ENCODE measurements around the gene ASCL5.

Gene ASCL5

DNA sequence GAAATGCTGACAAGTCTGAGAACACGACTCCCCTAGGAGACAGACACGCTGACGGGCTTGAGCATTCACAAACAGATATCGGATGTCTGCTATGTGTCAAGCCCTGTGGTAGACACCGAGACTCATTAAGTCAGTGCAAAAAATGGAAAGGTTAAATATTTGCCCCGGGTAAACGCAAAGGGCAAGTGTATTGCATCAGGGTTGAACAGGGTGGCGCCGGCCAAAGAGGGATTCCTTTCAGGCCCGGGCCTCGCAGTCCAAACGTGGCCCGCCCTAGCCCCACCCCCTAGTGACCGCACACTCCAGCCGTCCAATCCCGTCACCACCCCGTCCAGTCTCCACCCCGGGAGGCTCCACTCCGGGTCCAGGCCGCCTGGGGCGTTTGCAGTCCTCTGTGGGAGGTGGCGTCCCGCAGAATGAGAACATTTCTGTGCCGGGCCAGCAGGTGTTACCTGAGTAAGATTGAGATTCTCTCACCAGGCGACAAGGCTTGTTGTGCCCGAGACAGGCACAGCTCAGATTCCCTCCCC lies 43.6 kb upstream of the ASCL5 start:
- Histone ChIP-seq H3K9ac (ENCODE audit: low read depth, low read length) (no peak overlapping the region), H3K79me2 (ENCODE audit: insufficient read depth, low read length) (no peaks in the 10 kb centered on the region), H3K36me3 (ENCODE audit: insufficient read depth, low read length) (no peaks in the 10 kb centered on the region), H3K4me1 (ENCODE audit: insufficient read depth, low read length) (no peaks in the 10 kb centered on the region), H3K4me2 (ENCODE audit: insufficient read depth, low read length) (no peak overlapping the region), H3K4me3 (ENCODE audit: low read depth in 1 of 2, low read length in 2 of 2) (no peak overlapping the region), H4K20me1 (ENCODE audit: insufficient read depth, low read length) (no peaks in the 10 kb centered on the region), H3K27ac (ENCODE audit: low read length) (no peak overlapping the region), H2AFZ (ENCODE audit: low read depth, low read length) (no peak overlapping the region), H3K27me3 (ENCODE audit: insufficient read depth, low read length, poor library complexity) (peaks cover 15% of the 10 kb centered on the region), H3K9me3 (ENCODE audit: insufficient read depth, low read length, severe bottlenecking) (no peaks in the 10 kb centered on the region)
- TF ChIP-seq CTCF (IDR thresholded peaks at IDR 0.05; ENCODE audit: borderline replicate concordance, extremely low read depth, low read length, poor library complexity, severe bottlenecking) (no peak), EZH2 (IDR thresholded peaks at IDR 0.05; ENCODE audit: borderline replicate concordance, low read depth, low read length, severe bottlenecking) (no peak)
- ATAC-seq (ENCODE audit: insufficient read depth, low read depth) (no peak), DNase-seq (no peak)

GRCh38 chr1:201169971-201170532 lies 43.1 kb upstream of the ASCL5 start:
- H2AFZ ChIP-seq (ENCODE audit: low read depth, low read length), result no peak overlapping the region

DNA sequence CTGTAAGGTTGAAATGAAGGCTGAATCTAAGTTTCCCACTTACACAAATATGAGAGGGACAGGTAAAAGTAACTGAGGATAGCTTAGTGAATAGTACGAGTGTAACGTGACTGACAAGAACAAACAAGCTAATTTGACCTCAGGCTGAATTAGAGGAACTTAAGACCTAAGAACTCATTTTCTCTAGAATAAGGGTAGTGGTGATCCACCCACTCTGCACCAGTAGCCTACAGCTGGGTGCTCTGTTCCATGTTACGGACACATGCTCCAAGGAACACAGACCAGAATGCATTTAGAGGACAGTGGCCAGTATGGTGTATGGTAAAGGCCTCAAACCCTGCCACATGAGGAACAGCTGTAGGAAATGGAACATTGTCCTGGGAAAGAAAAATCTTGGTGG lies 42.2 kb upstream of the ASCL5 start:
- Histone ChIP-seq H3K4me1 (ENCODE audit: insufficient read depth, low read length) (no peaks in the 10 kb centered on the region), H3K9ac (ENCODE audit: low read depth, low read length) (no peak overlapping the region), H4K20me1 (ENCODE audit: insufficient read depth, low read length) (no peaks in the 10 kb centered on the region), H3K27me3 (ENCODE audit: insufficient read depth, low read length, poor library complexity) (peaks cover 19% of the 10 kb centered on the region), H2AFZ (ENCODE audit: low read depth, low read length) (no peak overlapping the region), H3K36me3 (ENCODE audit: insufficient read depth, low read length) (no peaks in the 10 kb centered on the region), H3K9me3 (ENCODE audit: insufficient read depth, low read length, severe bottlenecking) (no peaks in the 10 kb centered on the region), H3K4me2 (ENCODE audit: insufficient read depth, low read length) (no peak overlapping the region), H3K27ac (ENCODE audit: low read length) (no peak overlapping the region), H3K79me2 (ENCODE audit: insufficient read depth, low read length) (no peaks in the 10 kb centered on the region), H3K4me3 (ENCODE audit: low read depth in 1 of 2, low read length in 2 of 2) (no peak overlapping the region)
- ATAC-seq (ENCODE audit: insufficient read depth, low read depth) (no peak), DNase-seq (no peak)
- TF ChIP-seq CTCF (IDR thresholded peaks at IDR 0.05; ENCODE audit: borderline replicate concordance, extremely low read depth, low read length, poor library complexity, severe bottlenecking) (no peak), EZH2 (IDR thresholded peaks at IDR 0.05; ENCODE audit: borderline replicate concordance, low read depth, low read length, severe bottlenecking) (no peak)

More at GRCh38 chr1:201169971-201170532, 43.1 kb upstream of the ASCL5 start:
- H3K79me2 ChIP-seq (ENCODE audit: insufficient read depth, low read length), result no peaks in the 10 kb centered on the region
- H3K4me2 ChIP-seq (ENCODE audit: insufficient read depth, low read length), result no peak overlapping the region
- H3K4me3 ChIP-seq (ENCODE audit: low read depth in 1 of 2, low read length in 2 of 2), result no peak overlapping the region
- H4K20me1 ChIP-seq (ENCODE audit: insufficient read depth, low read length), result no peaks in the 10 kb centered on the region
- H3K4me1 ChIP-seq (ENCODE audit: insufficient read depth, low read length), result no peaks in the 10 kb centered on the region
- H3K9me3 ChIP-seq (ENCODE audit: insufficient read depth, low read length, severe bottlenecking), result no peaks in the 10 kb centered on the region
- ATAC-seq (ENCODE audit: insufficient read depth, low read depth) (no peak), DNase-seq (no peak)
- no peak overlapping the region for H3K27ac ChIP-seq (ENCODE audit: low read length)
- TF ChIP-seq EZH2 (IDR thresholded peaks at IDR 0.05; ENCODE audit: borderline replicate concordance, low read depth, low read length, severe bottlenecking), result no peak
- TF ChIP-seq CTCF (IDR thresholded peaks at IDR 0.05; ENCODE audit: borderline replicate concordance, extremely low read depth, low read length, poor library complexity, severe bottlenecking), result no peak
- no peak overlapping the region for H3K9ac ChIP-seq (ENCODE audit: low read depth, low read length)
- H3K27me3 ChIP-seq (ENCODE audit: insufficient read depth, low read length, poor library complexity), result peaks cover 15% of the 10 kb centered on the region
- no peaks in the 10 kb centered on the region for H3K36me3 ChIP-seq (ENCODE audit: insufficient read depth, low read length)

Data from DND-41 (cell line).